Measurements from ENCODE around the gene BAG3. TPM values are rescaled to one million over a fixed set of nuclear protein-coding genes. Genes with fewer than 3 reads are reported as not detected.

BAG3 gene
- total and polyA plus RNA-seq, 9 of the 15 experiments (the other 6 are each of a cell fraction or from before 2014, with no cell fraction given) = 2.6 to 27.4 (median 7.2) TPM

DNA sequence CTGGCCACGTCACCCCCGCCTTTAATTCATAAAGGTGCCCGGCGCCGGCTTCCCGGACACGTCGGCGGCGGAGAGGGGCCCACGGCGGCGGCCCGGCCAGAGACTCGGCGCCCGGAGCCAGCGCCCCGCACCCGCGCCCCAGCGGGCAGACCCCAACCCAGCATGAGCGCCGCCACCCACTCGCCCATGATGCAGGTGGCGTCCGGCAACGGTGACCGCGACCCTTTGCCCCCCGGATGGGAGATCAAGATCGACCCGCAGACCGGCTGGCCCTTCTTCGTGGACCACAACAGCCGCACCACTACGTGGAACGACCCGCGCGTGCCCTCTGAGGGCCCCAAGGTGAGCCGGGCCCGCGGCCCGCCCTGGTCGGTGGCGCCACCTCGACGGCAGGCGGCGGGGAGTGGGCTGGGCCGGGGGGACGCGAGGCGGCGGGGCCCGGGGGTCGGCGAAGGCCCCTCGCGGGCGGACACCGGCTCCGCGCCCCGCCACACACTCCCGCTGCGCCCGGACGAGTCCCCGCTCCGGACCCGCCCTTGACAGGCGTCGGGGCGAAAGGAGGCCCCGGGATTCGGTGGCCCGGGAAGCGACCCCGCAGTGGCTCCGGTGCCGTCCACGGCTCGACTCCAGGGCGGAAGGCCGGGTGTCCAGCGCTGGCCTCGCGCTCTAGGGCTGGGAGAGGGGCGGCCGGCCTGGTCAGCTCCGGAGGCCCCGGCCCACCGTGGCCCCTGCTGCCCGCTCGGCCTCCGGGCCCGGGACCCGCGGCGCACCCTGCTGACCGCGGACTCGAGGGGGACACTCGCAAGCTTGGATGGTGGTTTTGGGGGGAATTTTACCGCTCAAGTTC lies 557 bp downstream of the BAG3 start (continued):
- TF ChIP-seq ASH1L (IDR thresholded peaks at IDR 0.05; ENCODE audit: borderline replicate concordance, low read depth, partially characterized antibody) (no peak), CCNT2 (IDR thresholded peaks at IDR 0.05; ENCODE audit: borderline replicate concordance, extremely low read depth, insufficient read length, low read depth, low read length) (peak; percentile 15), ZNF561 (CRISPR knock-in tag; conservative IDR thresholded peaks at IDR 0.05) (no peak), SIX5 (IDR thresholded peaks at IDR 0.05; ENCODE audit: borderline replicate concordance in 1 of 2, insufficient read depth in 1 of 2, low read depth in 1 of 2, low read length in 2 of 2) (no peak), PHB (CRISPR knock-in tag; IDR thresholded peaks at IDR 0.05) (no peak), ETV5 (CRISPR knock-in tag; IDR thresholded peaks at IDR 0.05; ENCODE audit: low read depth) (no peak), NEUROD1 (IDR thresholded peaks at IDR 0.05; ENCODE audit: borderline replicate concordance, low read depth, low read length, partially characterized antibody) (no peak), NFRKB (IDR thresholded peaks at IDR 0.05; ENCODE audit: low read depth) (no peak), SMARCA5 (IDR thresholded peaks at IDR 0.05) (no peak), ESRRB (CRISPR knock-in tag; IDR thresholded peaks at IDR 0.05; ENCODE audit: borderline replicate concordance) (no peak), POLR2AphosphoS2 (IDR thresholded peaks at IDR 0.05; ENCODE audit: low read length) (no peak), ZNF75A (CRISPR knock-in tag; IDR thresholded peaks at IDR 0.05) (no peak), SP1 (CRISPR knock-in tag; IDR thresholded peaks at IDR 0.05) (no peak), JUNB (CRISPR knock-in tag; conservative IDR thresholded peaks at IDR 0.05) (no peak)
- TF ChIP-seq, protein P1, sequence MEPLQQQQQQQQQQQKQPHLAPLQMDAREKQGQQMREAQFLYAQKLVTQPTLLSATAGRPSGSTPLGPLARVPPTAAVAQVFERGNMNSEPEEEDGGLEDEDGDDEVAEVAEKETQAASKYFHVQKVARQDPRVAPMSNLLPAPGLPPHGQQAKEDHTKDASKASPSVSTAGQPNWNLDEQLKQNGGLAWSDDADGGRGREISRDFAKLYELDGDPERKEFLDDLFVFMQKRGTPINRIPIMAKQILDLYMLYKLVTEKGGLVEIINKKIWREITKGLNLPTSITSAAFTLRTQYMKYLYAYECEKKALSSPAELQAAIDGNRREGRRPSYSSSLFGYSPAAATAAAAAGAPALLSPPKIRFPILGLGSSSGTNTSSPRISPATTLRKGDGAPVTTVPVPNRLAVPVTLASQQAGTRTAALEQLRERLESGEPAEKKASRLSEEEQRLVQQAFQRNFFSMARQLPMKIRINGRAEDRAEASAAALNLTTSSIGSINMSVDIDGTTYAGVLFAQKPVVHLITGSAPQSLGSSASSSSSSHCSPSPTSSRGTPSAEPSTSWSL (CRISPR knock-in tag; IDR thresholded peaks at IDR 0.05; ENCODE audit: borderline replicate concordance) = no peak
- TF ChIP-seq, protein P2, sequence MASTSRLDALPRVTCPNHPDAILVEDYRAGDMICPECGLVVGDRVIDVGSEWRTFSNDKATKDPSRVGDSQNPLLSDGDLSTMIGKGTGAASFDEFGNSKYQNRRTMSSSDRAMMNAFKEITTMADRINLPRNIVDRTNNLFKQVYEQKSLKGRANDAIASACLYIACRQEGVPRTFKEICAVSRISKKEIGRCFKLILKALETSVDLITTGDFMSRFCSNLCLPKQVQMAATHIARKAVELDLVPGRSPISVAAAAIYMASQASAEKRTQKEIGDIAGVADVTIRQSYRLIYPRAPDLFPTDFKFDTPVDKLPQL (IDR thresholded peaks at IDR 0.05; ENCODE audit: extremely low read depth, insufficient read length) = no peak
- TF ChIP-seq, protein P3, sequence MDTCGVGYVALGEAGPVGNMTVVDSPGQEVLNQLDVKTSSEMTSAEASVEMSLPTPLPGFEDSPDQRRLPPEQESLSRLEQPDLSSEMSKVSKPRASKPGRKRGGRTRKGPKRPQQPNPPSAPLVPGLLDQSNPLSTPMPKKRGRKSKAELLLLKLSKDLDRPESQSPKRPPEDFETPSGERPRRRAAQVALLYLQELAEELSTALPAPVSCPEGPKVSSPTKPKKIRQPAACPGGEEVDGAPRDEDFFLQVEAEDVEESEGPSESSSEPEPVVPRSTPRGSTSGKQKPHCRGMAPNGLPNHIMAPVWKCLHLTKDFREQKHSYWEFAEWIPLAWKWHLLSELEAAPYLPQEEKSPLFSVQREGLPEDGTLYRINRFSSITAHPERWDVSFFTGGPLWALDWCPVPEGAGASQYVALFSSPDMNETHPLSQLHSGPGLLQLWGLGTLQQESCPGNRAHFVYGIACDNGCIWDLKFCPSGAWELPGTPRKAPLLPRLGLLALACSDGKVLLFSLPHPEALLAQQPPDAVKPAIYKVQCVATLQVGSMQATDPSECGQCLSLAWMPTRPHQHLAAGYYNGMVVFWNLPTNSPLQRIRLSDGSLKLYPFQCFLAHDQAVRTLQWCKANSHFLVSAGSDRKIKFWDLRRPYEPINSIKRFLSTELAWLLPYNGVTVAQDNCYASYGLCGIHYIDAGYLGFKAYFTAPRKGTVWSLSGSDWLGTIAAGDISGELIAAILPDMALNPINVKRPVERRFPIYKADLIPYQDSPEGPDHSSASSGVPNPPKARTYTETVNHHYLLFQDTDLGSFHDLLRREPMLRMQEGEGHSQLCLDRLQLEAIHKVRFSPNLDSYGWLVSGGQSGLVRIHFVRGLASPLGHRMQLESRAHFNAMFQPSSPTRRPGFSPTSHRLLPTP (IDR thresholded peaks at IDR 0.05; ENCODE audit: borderline replicate concordance, extremely low read depth, insufficient read length) = no peak
- TF ChIP-seq, protein P4, sequence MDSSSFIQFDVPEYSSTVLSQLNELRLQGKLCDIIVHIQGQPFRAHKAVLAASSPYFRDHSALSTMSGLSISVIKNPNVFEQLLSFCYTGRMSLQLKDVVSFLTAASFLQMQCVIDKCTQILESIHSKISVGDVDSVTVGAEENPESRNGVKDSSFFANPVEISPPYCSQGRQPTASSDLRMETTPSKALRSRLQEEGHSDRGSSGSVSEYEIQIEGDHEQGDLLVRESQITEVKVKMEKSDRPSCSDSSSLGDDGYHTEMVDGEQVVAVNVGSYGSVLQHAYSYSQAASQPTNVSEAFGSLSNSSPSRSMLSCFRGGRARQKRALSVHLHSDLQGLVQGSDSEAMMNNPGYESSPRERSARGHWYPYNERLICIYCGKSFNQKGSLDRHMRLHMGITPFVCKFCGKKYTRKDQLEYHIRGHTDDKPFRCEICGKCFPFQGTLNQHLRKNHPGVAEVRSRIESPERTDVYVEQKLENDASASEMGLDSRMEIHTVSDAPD (CRISPR knock-in tag; IDR thresholded peaks at IDR 0.05) = no peak
- TF ChIP-seq, protein P5, sequence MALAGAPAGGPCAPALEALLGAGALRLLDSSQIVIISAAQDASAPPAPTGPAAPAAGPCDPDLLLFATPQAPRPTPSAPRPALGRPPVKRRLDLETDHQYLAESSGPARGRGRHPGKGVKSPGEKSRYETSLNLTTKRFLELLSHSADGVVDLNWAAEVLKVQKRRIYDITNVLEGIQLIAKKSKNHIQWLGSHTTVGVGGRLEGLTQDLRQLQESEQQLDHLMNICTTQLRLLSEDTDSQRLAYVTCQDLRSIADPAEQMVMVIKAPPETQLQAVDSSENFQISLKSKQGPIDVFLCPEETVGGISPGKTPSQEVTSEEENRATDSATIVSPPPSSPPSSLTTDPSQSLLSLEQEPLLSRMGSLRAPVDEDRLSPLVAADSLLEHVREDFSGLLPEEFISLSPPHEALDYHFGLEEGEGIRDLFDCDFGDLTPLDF (CRISPR knock-in tag; IDR thresholded peaks at IDR 0.05) = no peak
